HG03354 (cell line): ENCODE data around the gene CPN2.

Experiments
- ATAC-seq: cut with Tn5 transposase; IDR thresholded peaks from one replicate; pipeline ENCODE4 v1.9.1; 2021; ENCODE audit warnings: mild to moderate bottlenecking; ENCODE audit not compliant: unreplicated experiment, poor library complexity, severe bottlenecking

Gene CPN2

GRCh38 chr3:194318511-194319161, 32.5 kb downstream of the CPN2 start:
- ATAC-seq = no peak

GRCh38 chr3:194316918-194317317, 34.2 kb downstream of the CPN2 start:
- ATAC-seq = no peak

GRCh38 chr3:194315965-194316361, 35.2 kb downstream of the CPN2 start:
- peak; percentile 31 for ATAC-seq

DNA sequence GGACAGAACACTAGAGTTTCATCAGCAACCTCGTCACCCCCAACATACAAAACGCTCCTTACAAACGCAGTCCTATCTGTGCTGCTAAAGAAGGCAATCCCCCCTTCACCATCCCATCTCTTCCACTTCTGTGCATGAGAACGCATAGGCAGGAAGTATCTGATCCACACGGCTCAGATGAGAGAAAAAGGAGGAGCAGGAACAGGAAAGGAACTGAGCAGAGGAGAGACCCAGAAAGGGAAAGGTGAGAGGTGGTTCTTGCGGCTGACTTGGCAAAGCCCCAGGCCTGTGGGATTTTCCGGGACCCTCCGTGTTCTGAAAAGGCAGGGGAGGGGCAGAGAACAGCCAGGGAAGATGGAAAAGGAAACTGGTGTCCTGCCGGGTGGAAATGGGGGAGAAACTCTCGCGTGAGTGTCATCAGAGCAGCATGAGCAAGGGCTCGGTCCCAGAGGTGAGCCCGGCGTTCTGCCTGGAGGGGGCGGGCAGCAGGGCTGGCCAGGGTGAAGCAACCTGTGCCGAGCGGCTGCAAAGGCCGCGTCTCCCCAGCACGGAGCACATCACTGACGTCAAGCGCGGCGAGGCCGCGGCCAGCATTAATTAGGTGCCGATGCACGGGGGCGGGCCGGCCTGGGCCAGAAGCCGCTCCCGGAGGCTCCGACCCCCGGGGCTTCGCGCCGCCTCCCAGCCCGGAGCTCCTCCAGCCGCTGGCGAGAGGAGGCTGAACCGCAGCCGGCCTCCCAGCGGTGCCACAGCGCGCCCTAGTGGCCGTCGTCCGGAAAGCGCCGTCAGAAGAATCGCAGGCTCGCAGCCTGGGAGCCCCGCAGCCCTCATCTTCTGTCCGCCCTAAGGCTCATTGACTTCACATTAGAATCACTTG, 35.8 kb downstream of the CPN2 start:
- peak; percentile 86 for ATAC-seq

- no peak for ATAC-seq
These were observed 36.6 kb downstream of the CPN2 start for GRCh38 chr3:194314388-194315068.

DNA sequence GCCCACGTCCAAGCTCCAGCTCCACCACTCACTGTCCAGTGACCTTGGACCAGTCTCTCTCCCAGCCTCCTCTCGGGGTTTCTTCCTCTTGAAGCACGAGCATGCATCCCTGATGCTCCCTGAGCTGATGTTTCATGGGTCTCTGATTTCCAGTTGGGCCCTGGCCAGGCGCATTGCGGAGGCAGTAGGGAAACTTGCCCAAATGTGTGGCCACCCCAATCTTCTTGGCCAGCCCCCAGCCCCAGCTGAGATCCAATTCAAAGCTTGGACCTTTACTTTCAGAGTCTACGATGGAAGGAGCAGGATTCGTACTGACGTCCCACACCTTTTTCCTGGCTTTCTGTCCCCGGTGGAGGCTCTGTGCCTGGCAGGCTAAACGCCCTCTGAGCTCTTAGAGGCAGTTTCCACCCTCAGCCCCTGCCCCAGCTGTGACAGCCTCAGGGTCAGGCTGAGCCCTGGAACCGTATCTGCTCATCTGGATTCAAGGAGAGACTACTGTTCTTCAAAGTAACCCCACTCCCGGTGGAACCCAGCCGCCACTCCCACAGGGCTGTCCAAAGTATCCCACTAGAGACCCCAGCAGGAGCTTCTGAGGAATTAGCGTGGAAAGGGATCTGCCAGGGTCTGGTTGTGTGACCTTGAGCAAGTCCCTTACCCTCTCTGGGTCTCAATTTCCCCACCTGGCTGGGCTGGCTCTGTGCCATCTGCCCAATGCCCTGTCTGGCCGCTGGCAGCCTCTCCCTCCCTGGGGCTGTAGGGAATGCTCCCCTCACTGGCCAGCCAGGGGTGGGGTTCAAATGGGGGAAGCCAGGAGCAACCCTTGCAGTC, 37.4 kb downstream of the CPN2 start:
- ATAC-seq = no peak

DNA sequence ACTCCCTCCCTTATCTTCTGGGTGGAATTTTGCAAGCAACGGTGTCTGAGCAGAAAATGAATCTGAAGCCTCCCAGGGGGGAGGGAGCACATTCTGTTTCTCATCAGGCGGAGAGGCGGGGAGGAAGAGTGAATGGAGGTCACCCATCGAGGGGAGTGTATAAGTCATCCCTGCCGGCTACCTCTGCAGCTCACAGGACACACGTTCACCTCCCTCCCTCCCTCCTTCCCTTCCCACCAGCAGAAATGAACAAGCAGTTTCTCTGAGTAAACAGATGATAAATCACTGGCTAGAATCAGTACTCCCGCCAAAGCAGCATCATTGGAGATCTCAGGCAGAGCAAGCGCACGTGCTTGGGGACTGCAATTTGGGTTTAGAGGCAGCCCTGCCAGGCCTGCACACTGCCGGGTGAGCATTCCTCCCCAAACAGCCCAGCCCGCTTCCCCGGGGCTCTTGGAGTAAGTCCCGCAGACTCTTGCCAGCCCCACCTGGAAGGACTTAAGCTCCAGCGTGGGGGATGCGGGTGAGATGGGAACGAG, 38.3 kb downstream of the CPN2 start:
- ATAC-seq = no peak

- no peak for ATAC-seq
These were observed 38.9 kb downstream of the CPN2 start for GRCh38 chr3:194312186-194312742.

- ATAC-seq = no peak
These were observed 40.1 kb downstream of the CPN2 start for GRCh38 chr3:194311000-194311399.

DNA sequence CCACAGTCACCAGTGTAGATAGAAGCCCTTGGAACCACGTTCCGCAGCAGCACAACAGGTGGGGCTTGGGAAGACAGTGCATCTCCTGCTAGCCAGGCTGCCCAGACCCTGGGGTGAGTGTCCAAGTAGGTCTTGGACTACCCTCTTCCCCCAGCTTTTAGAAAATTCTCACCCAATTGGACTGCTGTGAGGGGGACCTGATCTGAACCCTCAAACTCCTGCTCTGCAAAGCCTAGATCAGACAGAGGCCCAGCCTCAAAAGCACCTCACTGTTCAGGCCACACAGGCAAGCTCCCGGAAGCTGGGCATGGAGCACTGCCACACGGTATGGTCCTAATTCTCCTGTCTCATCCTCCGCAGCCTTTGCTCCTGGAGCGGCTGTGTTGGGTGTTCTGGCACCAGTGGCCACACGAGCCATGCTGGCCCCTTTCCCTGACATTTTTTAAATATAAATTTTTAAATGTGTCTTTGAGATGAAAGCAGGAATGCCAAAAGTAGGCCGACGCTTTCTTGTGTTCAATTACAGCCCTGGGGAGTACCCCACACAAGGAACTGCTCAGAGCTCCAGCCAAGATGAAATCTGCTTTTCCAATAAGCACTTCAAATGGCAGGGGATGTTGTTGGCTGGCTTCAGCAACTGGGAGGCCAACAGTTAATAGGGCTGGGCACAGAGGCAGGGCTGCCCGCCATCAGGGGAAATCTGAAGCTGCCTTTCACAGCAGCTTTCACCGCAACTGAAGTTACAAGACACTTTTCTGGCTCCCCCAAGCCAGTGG, 40.9 kb downstream of the CPN2 start:
- ATAC-seq = no peak

DNA sequence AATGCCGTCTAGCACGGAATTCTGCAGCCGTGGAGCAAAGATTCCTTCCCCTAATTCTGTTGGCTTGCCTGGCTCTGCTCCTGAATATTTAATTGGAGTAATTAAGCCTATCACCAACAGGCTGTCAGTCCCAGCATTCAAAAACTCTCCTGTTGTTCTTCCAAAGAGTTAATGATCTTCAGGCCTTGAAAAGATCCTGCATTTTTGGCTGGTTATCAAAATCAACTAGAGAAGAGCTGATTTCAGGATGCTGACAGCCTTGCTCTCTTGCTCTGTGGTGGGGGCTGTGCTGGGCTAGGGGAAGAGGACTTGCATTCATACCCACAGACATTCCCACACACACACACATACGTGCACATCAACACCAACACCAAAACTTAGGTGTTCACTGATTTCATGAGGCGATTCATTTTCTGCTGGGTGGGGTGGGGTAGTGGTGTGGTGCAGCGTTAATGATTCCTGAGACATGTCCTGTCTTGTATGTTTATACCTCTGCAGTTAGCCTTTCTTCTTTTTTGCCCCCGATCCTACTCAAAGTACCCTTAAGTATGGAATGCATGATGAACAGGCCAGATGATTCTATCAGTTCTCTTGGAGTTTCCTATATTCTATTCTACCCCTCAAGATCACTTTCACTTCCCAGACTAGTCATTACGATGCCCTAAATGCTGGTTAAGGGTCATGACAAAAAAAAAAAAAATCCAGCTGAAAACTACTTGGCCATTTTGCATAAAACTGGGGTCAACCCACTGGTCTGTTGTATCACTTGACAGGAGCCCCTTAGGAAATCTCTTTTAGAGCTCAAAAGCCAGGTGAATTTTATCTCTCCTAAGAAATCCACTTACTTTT, 42.3 kb downstream of the CPN2 start:
- peak; percentile 30 for ATAC-seq

- no peak for ATAC-seq
These were observed 43.3 kb downstream of the CPN2 start for GRCh38 chr3:194307849-194308248.

DNA sequence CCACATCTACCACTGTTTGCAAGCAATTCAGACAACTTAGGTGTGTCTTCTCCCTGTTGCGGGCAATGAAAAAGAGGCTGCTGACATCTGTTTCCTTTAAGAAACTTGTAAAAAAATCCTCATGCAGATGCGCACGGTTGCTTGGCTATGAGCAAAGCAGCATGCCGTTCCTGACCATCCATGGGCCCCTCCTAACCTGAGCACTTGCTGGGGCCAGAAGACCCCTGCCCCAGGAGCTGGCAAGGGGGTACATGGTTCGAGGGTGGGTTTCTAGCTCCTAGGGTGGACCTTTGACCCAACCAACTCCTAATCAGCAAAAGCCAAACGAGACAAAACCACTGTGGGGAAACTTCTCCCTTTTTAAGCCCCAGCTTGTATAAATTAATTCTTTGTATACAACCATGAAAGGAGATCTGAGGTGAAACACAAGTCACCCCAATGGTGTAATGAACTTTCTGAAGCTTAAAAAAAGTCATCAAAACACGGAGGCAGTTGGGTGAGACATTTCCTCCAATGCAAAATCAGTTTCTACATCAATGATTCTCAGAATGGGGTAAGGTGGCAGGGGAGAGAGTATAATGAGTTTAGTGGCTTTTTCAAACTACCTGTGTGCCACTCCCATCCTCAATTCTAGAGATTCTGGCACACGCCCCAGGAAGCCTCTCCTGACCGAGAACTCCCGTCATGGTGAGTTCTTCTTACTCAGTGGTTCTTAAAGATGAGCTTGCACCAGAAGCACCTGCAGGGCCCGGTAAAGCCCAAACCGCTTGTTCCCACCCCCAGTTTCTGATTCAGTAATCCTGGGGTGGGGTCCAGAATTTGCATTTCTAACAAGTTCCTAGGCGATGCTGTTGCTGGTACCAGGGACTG, 44.1 kb downstream of the CPN2 start:
- peak; percentile 59 for ATAC-seq

DNA sequence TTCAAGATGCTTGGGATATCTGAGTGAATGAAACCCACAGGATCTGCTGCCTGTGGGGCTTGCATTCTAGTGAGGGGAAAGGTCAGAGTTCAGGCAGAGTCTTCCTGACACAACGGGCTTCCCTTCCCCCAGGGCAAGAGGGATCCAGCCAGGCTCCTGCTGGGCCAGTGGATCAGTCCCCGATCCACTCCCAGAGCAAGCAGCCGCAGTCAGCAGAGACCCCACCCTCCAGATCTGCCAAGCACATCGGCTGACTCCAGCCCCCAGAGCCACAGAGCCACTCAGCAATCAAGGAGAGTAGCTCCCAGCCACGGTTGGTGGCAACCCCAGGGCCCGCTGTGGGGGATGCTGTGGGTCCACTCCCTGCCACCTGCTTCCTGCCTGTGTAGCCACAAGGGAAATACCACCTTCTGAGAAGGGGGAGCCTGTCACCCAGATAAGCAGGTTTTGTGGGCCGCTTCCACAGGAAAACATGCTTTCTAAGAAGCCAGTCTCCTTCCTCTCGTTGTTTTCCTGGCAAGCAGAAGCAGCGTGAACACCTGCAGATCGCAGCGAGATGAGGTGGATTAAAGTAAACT, 44.9 kb downstream of the CPN2 start:
- ATAC-seq = peak; percentile 35

DNA sequence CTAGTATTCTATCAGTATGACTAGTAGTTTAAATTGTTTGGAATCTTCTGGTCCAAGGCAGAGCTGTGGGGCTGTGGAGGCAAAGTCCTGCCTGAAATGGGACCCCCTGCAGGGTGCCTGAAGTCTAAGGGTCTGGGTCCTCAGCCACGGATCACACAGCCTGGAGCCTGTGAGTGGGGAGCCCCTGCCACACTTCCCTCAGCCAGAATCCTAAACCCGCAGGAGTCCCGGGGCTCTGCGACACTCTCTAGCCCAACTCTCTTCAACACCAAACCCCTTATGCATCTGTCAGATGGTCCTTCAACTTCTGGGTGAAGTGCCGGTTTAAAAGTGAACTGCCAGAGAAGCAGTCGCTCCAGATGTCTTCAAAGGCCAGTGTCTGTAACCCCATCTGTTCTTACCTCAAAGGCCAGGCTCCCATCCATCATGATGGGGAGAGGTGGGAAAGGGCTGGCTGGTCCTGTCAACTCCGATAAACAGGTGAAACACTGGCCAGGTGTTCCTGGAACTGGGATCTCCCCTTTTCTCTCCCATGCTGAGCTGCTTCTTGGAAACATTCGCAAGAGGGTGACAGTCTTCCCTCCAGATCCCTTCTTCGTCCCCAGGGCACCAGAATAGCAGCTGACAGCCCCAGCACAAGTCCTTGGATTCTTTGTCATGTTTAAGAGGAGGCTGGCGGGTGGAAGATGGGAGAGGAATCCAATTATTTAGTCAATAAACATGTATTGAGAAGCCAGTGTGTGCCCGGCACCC, 45.6 kb downstream of the CPN2 start:
- ATAC-seq = no peak
